CD4-positive, alpha-beta T cell treated with Interferon alpha-2 for 1 hour (primary cell): ENCODE measurements around the gene SFT2D2.
A peak's percentile ranks its signal among the peaks of the same experiment; 100 is the strongest.
"Not testable (repeated sequence)": the region's sequence is repeated elsewhere in the genome, so short reads cannot be mapped to it uniquely, and the experiment has no call there.

Experiments
- DNase-seq, 2 donors: peaks; one replicate each; pipeline ENCODE4 v3.0.0-alpha.2; 2020 to 2022

Gene SFT2D2

GRCh38 chr1:168225476-168226190 lies at the start of gene SFT2D2:
Gene SFT2D2 (plus strand): TSS chr1:168226004. CDS start chr1:168226080, 76 bp downstream.
- peak; percentile 73 to 81 for DNase-seq

- no peak for DNase-seq
These were observed 47.6 kb upstream of the SFT2D2 start for GRCh38 chr1:168178227-168178637.

GRCh38 chr1:168178638-168179437 lies 47.0 kb upstream of the SFT2D2 start, which contains the start of gene TIPRL:
Gene TIPRL (plus strand): TSS chr1:168178962. CDS start chr1:168179078, 116 bp downstream.
- DNase-seq, result peak; percentile 93 to 95

- DNase-seq, result no peak
These were observed 46.2 kb upstream of the SFT2D2 start for GRCh38 chr1:168179438-168180147.

GRCh38 chr1:168180148-168180524 lies 45.7 kb upstream of the SFT2D2 start:
- no peak for DNase-seq

GRCh38 chr1:168181063-168181720 lies 44.6 kb upstream of the SFT2D2 start:
- DNase-seq, result not testable (repeated sequence)

GRCh38 chr1:168187177-168187576 lies 38.6 kb upstream of the SFT2D2 start:
- no peak for DNase-seq

GRCh38 chr1:168190403-168190802 lies 35.4 kb upstream of the SFT2D2 start:
- DNase-seq, result no peak

- DNase-seq, result no peak
These were observed 30.3 kb upstream of the SFT2D2 start for GRCh38 chr1:168195199-168196135.

- DNase-seq, result no peak
These were observed 26.7 kb upstream of the SFT2D2 start for GRCh38 chr1:168199056-168199455.

- DNase-seq, result no peak
These were observed 22.7 kb upstream of the SFT2D2 start for GRCh38 chr1:168202941-168203654.

- DNase-seq, result no peak
These were observed 19.7 kb upstream of the SFT2D2 start for GRCh38 chr1:168206111-168206510.

- DNase-seq, result not testable (repeated sequence)
These were observed 18.1 kb upstream of the SFT2D2 start for GRCh38 chr1:168207673-168208072.

- no peak for DNase-seq
These were observed 15.5 kb upstream of the SFT2D2 start for GRCh38 chr1:168210312-168210711.

- DNase-seq, result no peak
These were observed 12.5 kb upstream of the SFT2D2 start for GRCh38 chr1:168213349-168213748.

GRCh38 chr1:168216171-168216570 lies 9.6 kb upstream of the SFT2D2 start:
- no peak for DNase-seq

- DNase-seq, result no peak
These were observed 8.1 kb upstream of the SFT2D2 start for GRCh38 chr1:168217664-168218063.

- no peak for DNase-seq
These were observed 7.1 kb upstream of the SFT2D2 start for GRCh38 chr1:168218658-168219057.

- DNase-seq, result no peak
These were observed 5.3 kb upstream of the SFT2D2 start for GRCh38 chr1:168220470-168220871.

- DNase-seq, result no peak
These were observed 4.5 kb upstream of the SFT2D2 start for GRCh38 chr1:168221275-168221674.

- DNase-seq, result no peak
These were observed 2.5 kb upstream of the SFT2D2 start for GRCh38 chr1:168223261-168223660.
